Measurements from ENCODE around the gene GSN. TPM values are rescaled to one million over a fixed set of nuclear protein-coding genes. Genes with fewer than 3 reads are reported as not detected.

Gene GSN
- total and polyA plus RNA-seq, 2 of the 8 experiments (the other 6 are each of a cell fraction or from before 2014, with no cell fraction given) = 52.3 to 94.5 TPM

GRCh38 chr9:121275781-121276658 is 8.1 kb downstream of the GSN start:
- peaks cover 2 to 8% (median 4%) of the 10 kb centered on the region in 4 experiments; a peak in 4 of 7 replicates for H3K4me1 ChIP-seq (replicated peaks in 1 of 4; ENCODE audit: control insufficient read depth in 3 of 4, insufficient read depth in 4 of 4, low read length in 3 of 4)
- no peak overlapping the region for H2BK120ac ChIP-seq (replicated peaks; ENCODE audit: low read depth, low read length)
- H3K4ac ChIP-seq (replicated peaks; ENCODE audit: insufficient read length, low read depth, low read length) = no peak overlapping the region
- 82% methylated on average over 8 of the region's 8 CpGs; no CpG with 5 or more reads in 1 of the 2 experiments for WGBS, 2 experiments (ENCODE audit: extremely low coverage in 1 of 2, insufficient coverage in 1 of 2, insufficient read length in 1 of 2, insufficient replicate concordance in 2 of 2, low coverage in 1 of 2, low lambda C conversion rate in 2 of 2, missing lambda C conversion rate in 1 of 2)
- H4K91ac ChIP-seq (replicated peaks; ENCODE audit: insufficient read length, low read length) = no peak overlapping the region
- POLR2A ChIA-PET (ENCODE audit: partially characterized antibody) = no interaction called here
- no peak for FAIRE-seq
- H3K23ac ChIP-seq (ENCODE audit: insufficient read length) = no peak overlapping the region
- no peak for TF ChIP-seq HDAC2 (IDR thresholded peaks at IDR 0.05; ENCODE audit: borderline replicate concordance in 1 of 2, low read depth in 2 of 2, low read length in 2 of 2)
- no peak for TF ChIP-seq FOSL1 (IDR thresholded peaks at IDR 0.05; ENCODE audit: insufficient read depth, low read depth, low read length)
- no peak for TF ChIP-seq TAF1 (IDR thresholded peaks at IDR 0.05; ENCODE audit: low read depth, low read length)
- TF ChIP-seq MAFK (IDR thresholded peaks at IDR 0.05; ENCODE audit: low read depth, low read length) = no peak
- no peak for TF ChIP-seq CBX5 (IDR thresholded peaks at IDR 0.05; ENCODE audit: low read depth, low read length)
- no peak overlapping the region for H3K4me2 ChIP-seq (ENCODE audit: insufficient read depth in 1 of 2, low read depth in 2 of 2, low read length in 2 of 2)
- H3K27ac ChIP-seq (ENCODE audit: low read depth, low read length) = no peak overlapping the region
- H3K9ac ChIP-seq (replicated peaks in 1 of 4; ENCODE audit: extremely low read depth in 1 of 4, low read depth in 3 of 4, low read length in 3 of 4) = no peak overlapping the region
- no peaks in the 10 kb centered on the region for H3K23me2 ChIP-seq (ENCODE audit: low read depth, low read length)
- no peak overlapping the region for H3K14ac ChIP-seq (ENCODE audit: insufficient read length)
- no peaks in the 10 kb centered on the region for H3K9me3 ChIP-seq (ENCODE audit: insufficient read depth in 2 of 2, low read depth in 1 of 2, low read length in 1 of 2)
- H2BK12ac ChIP-seq (ENCODE audit: low read depth, low read length) = no peak overlapping the region
- peaks cover 3 to 23% (median 19%) of the 10 kb centered on the region in 4 experiments for H3K27me3 ChIP-seq (replicated peaks in 1 of 4; ENCODE audit: control insufficient read depth in 3 of 4, extremely low read depth in 1 of 4, insufficient read depth in 3 of 4, low read length in 3 of 4)
- H3K4me3 ChIP-seq (ENCODE audit: extremely low read depth in 1 of 4, insufficient read depth in 2 of 4, low read depth in 3 of 4, low read length in 4 of 4) = no peak overlapping the region
- CTCF ChIA-PET (ENCODE audit: partially characterized antibody) = interaction anchor here (0.6 to 2.3 kb wide), 3 partner anchors 11 to 62 kb away, joined by 3 to 5 read pairs (median 3); no protein-coding TSS in a partner anchor
- no peak overlapping the region for H4K5ac ChIP-seq (ENCODE audit: insufficient read length, low read depth, low read length)
- H4K8ac ChIP-seq (ENCODE audit: extremely low read depth, insufficient read depth, low read length) = no peak overlapping the region
- peaks cover 0 to 2% of the 10 kb centered on the region in 2 experiments; a peak in 1 of 4 replicates for H3K79me2 ChIP-seq (ENCODE audit: control insufficient read depth in 1 of 2, insufficient read depth in 2 of 2, low read length in 2 of 2)
- no peak overlapping the region for H2AFZ ChIP-seq (ENCODE audit: low read length)
- H2AK5ac ChIP-seq (ENCODE audit: low read depth, low read length) = no peak overlapping the region
- no peak overlapping the region for H2BK15ac ChIP-seq (ENCODE audit: low read length)
- no peak overlapping the region for H2BK5ac ChIP-seq (ENCODE audit: low read depth, low read length)
- H3K79me1 ChIP-seq (ENCODE audit: low read depth, low read length) = no peaks in the 10 kb centered on the region
- no peaks in the 10 kb centered on the region for H3K36me3 ChIP-seq (ENCODE audit: control insufficient read depth in 2 of 4, insufficient read depth in 4 of 4, low read length in 3 of 4)
- no peak overlapping the region for H3K18ac ChIP-seq (ENCODE audit: extremely low read depth, low read length)
- no peak overlapping the region for H3K56ac ChIP-seq (replicated peaks; ENCODE audit: insufficient read length, low read depth, low read length)
- H2BK20ac ChIP-seq (ENCODE audit: low read length) = no peak overlapping the region
- DNase-seq (ENCODE audit: low read depth in 1 of 2, low spot score in 2 of 2) = no peak
- H4K20me1 ChIP-seq (replicated peaks in 1 of 2; ENCODE audit: control insufficient read depth in 1 of 2, insufficient read depth in 2 of 2, low read length in 2 of 2) = peaks cover 2 to 4% of the 10 kb centered on the region in 2 experiments

Data from H1 (cell line).